Islet of Langerhans (tissue), 1 donor: ENCODE results near the gene ASZ1.

Experiments used
- FAIRE-seq: peaks from one replicate; lab custom pipeline; 2011; peaks lifted over from hg19 to GRCh38; lab: Jason Lieb, UNC

Gene ASZ1

DNA sequence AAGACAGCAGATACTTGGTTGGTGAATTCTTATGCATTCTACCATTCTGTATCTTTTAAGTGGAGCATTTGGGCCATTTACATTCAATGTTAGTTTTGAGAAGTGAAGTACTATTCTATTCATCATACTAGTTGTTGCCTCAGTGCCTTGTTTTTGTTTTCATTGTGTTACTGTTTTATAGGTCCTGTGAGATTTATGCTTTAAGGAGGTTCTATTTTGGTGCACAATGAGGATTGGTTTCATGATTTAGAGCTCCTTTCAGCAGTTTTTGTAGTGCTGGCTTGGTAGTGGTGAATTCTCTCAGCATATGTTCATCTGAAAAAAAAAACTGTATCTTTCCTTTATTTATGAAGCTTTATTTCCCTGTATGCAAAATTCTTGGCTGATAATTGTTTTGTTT lies 81.1 kb downstream of the ASZ1 start:
- FAIRE-seq: no peak

DNA sequence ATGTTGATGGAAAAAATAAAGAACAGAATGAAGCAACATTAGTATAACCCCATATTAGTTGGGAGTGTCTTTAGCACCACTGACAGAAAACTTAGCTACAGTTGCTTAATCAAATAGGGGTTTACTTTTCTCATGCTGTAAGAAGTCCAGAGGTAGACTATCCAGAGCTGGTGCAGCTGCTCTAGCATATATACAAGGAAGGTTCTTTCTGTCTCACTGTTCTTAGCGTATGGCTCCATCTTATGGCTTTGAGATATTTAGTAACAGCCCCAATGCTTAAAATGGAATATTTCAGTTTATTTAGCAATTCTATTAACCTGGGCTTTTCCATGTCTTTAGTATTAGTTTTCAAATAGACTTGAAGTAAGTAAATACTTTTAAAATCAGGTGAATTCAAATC lies 89.3 kb downstream of the ASZ1 start:
- FAIRE-seq: no peak

DNA sequence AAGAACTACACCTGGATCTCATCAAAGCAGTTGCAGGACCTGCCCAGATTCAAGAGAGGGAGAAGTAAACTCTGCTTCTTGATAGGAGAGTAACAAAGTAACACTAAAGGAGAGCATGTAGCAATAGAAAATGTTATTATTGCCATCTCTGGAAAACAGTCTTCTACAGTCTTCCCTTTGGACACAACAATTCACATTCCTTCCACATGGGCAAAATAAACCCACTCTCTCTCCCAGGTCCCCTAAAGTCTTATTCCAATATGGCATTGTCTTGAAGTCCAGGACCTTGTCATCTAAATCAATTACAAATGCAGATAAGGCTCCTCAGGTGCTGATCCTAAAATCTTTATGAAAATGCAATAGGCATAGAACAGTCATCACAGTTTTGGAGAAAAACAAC lies 94.1 kb downstream of the ASZ1 start:
- no peak for FAIRE-seq

- no peak for FAIRE-seq
These were observed 95.3 kb downstream of the ASZ1 start for GRCh38 chr7:117332031-117332430.

DNA sequence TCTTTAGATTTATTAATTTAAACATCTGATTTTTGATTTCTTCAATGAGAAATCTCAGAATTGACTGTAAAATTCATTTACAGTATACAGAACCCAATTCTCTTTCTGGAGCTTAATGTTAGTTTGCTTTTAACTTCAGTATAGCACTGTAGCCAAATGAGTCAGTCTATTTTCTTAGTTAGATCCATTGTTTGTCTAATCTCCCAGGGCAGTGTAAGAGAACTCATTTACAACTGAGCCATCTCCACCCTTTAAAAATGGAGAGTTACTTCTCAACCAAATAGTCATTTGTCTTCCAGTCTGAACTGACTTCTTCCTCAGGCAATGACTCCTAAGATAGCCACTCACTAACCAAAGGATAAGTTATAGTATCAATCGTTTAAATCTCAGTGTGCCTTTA lies 101.5 kb downstream of the ASZ1 start:
- FAIRE-seq: no peak

GRCh38 chr7:117324960-117325359 lies 102.3 kb downstream of the ASZ1 start:
- FAIRE-seq: no peak

DNA sequence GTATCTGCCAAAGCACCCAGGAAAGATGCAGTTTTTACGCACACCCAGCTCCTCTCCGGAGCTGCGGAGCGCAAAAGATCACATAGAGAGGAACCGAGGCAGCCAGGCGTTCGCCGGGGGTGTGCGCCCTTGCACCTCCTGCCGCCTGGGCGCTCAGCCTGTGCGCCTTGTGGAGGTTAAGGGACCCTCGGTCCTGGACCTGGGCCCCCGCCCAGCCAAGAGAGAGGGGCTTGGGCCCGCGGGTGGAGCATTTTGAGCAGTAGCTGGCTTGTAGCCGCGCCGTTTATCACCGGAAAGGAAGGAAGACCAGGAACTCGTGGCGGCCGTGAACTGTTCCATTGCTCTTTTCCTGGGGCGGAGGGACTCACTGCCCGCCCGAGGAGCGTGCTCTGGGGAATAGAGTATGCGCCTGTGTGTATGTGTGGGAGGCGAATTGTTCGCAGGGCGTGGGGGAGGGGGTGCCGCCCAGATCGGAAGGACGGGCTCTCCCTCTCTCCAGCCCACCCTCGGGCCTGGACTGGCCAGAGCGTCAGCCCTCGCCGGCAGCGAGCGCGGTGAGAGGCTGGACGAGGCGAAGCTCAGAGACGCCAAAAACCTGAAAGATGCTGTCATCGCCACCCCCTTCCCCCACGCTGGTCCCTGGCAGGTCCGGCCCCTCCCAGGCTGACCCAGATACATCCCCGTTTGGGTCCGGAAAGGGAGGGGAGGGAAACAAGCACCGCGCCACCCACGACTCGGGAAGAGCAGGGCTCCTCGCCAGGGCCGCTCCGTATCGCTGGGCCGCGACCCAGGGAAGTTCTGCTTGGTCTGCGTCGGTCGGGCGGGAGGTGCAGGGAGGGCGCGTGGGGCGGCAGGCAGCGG lies 103.2 kb downstream of the ASZ1 start:
- FAIRE-seq: no peak

GRCh38 chr7:117323305-117323850 lies 103.9 kb downstream of the ASZ1 start:
- FAIRE-seq: no peak

DNA sequence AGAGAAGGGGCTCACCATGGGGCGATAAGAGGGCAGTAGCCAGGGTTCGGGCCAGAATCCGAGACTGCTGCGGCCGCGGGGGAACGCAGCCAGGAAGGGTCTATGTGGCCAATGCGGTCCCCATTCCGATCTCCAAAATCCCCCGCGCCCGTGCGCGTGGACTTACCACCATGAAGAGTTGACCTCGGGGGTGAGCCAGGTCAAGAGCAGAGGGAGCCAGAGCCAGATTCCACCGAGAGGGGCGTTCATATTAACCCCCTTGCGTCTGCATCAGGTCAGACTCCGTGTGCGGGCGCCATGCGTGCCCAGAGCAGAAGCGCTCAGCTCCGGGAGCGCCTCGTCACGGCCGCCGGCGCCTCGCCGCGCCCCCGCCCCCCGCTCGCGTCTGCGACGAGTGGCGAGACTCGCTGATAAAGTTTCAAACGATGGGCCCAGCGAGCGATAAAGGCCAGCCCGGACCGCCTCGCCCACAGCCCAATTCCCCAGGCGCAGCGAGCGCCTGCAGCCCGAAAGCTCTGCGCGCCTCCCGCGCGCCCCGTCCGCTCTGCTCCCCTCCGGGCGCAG lies 104.5 kb downstream of the ASZ1 start, which contains the start of gene WNT2:
Gene WNT2, minus strand, starts transcription at position 318 of the 564 bp plus-strand sequence. Its CDS starts 69 bp downstream, at position 249.
- FAIRE-seq: no peak

GRCh38 chr7:117320523-117320922 lies 106.8 kb downstream of the ASZ1 start:
- no peak for FAIRE-seq

GRCh38 chr7:117319181-117319580 lies 108.1 kb downstream of the ASZ1 start:
- FAIRE-seq: no peak

DNA sequence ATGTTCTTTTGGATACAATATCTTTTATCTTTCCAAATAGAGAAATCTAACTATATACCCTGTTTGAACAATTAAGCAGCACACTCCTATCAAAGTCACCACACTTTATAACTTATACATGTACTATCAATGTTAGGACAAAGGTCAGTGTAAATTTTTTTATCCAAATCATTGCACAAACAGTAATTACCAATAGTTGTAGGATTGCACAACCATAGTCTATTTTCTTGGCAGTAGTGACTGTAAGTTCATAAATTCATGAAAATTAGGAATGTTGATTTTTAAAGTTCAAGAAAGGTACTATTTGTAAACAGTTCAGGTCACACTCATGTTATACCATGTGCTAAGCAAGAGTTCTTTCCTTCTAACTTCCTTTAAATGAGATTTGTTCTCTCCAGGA lies 113.7 kb downstream of the ASZ1 start:
- no peak for FAIRE-seq
